D721Med (cell line): Measurements from ENCODE around the gene POLE4.

Experiments used
- DNase-seq: peaks from one replicate; pipeline ENCODE4 v3.0.0; 2011; ENCODE audit warnings: low spot score; ENCODE audit not compliant: insufficient read length
- FAIRE-seq: peaks from 2 replicates; lab custom pipeline; 2011; peaks lifted over from hg19 to GRCh38; lab: Jason Lieb, UNC
- CTCF ChIP-seq: IDR thresholded peaks from 2 replicates; pipeline ENCODE4 v1.5.1; 2012; ENCODE audit warnings: mild to moderate bottlenecking, control low read depth; ENCODE audit not compliant: insufficient read depth; ENCODE audit errors: missing control alignments

The POLE4 gene

GRCh38 chr2:74991977-74992376, 33.5 kb downstream of the POLE4 start:
- no peak for DNase-seq
- no peak for FAIRE-seq
- no peak for TF ChIP-seq CTCF

GRCh38 chr2:74999468-74999867, 41.0 kb downstream of the POLE4 start:
- DNase-seq, result no peak
- no peak for FAIRE-seq
- no peak for TF ChIP-seq CTCF

- no peak for TF ChIP-seq CTCF
- FAIRE-seq, result no peak
- no peak for DNase-seq
These were observed 43.6 kb downstream of the POLE4 start for GRCh38 chr2:75002007-75002406.

GRCh38 chr2:75003276-75003675, 44.8 kb downstream of the POLE4 start:
- FAIRE-seq, result no peak
- DNase-seq, result no peak
- no peak for TF ChIP-seq CTCF

- FAIRE-seq, result no peak
- TF ChIP-seq CTCF, result no peak
- no peak for DNase-seq
These were observed 45.3 kb downstream of the POLE4 start for GRCh38 chr2:75003773-75004172.

GRCh38 chr2:75006041-75006440, 47.6 kb downstream of the POLE4 start:
- no peak for TF ChIP-seq CTCF
- FAIRE-seq, result no peak

GRCh38 chr2:75007061-75007460, 48.6 kb downstream of the POLE4 start:
- FAIRE-seq (no peak), DNase-seq (no peak)
- no peak for TF ChIP-seq CTCF

More at GRCh38 chr2:75006041-75006440, 47.6 kb downstream of the POLE4 start:
- DNase-seq, result no peak
